Measurements from ENCODE around the gene PGA4. TPM values are rescaled to one million over a fixed set of nuclear protein-coding genes. Genes with fewer than 3 reads are reported as not detected.
A peak's percentile ranks its signal among the peaks of the same experiment; 100 is the strongest.

Gene PGA4
- total and polyA plus RNA-seq, 2 experiments from 2014 or later: 0.81 TPM; not detected in 1

- Histone ChIP-seq H3K79me2 (replicated peaks; ENCODE audit: insufficient read depth) (no peaks in the 10 kb centered on the region), H3K4me2 (no peak overlapping the region), H3K4me1 (ENCODE audit: insufficient read depth) (no peaks in the 10 kb centered on the region), H3F3A (replicated peaks; ENCODE audit: low read depth) (no peaks in the 10 kb centered on the region), H4K20me1 (replicated peaks; ENCODE audit: insufficient read depth) (no peaks in the 10 kb centered on the region), H2AFZ (no peak overlapping the region), H3K27me3 (ENCODE audit: insufficient read depth) (no peaks in the 10 kb centered on the region), H3K27ac (ENCODE audit: low read depth) (no peak overlapping the region), H3K9me2 (ENCODE audit: insufficient read depth) (no peaks in the 10 kb centered on the region), H3K36me3 (ENCODE audit: insufficient read depth) (no peaks in the 10 kb centered on the region), H3K4me3 (no peak overlapping the region)
- Mint-ChIP-seq H3K27ac (no peak overlapping the region), H3K36me3 (ENCODE audit: low read depth) (no peaks in the 10 kb centered on the region), H3K4me3 (no peak overlapping the region), H3K4me1 (no peaks in the 10 kb centered on the region), H3K27me3 (ENCODE audit: insufficient read depth, low read depth, poor library complexity) (peaks cover 6% of the 10 kb centered on the region), H3K9me3 (peaks cover 3% of the 10 kb centered on the region; the same call in 1 of the 3 replicates)
- TF ChIP-seq CTCF (conservative IDR thresholded peaks at IDR 0.05; ENCODE audit: low read depth in 2 of 2) (peak; percentile 85 to 97), EZH2phosphoT487 (IDR thresholded peaks at IDR 0.05; ENCODE audit: unreplicated experiment) (no peak)
- DNase-seq (ENCODE audit: low spot score) (peak; percentile 93), ATAC-seq (peak; percentile 91)
Measured at GRCh38 chr11:61187505-61188130, 34.5 kb upstream of the PGA4 start.

- no peak overlapping the region for H3K4me2 ChIP-seq
- H3K4me1 Mint-ChIP-seq: peaks cover 2% of the 10 kb centered on the region; the same call in 1 of the 3 replicates
- H3F3A ChIP-seq (replicated peaks; ENCODE audit: low read depth): no peaks in the 10 kb centered on the region
- no peak for TF ChIP-seq EZH2 (IDR thresholded peaks at IDR 0.05; ENCODE audit: low read depth, unreplicated experiment)
- no peak for TF ChIP-seq JUNB (IDR thresholded peaks at IDR 0.05; ENCODE audit: unreplicated experiment)
- TF ChIP-seq NANOG (IDR thresholded peaks at IDR 0.05; ENCODE audit: borderline replicate concordance): no peak
- no peak for TF ChIP-seq ZNF331 (CRISPR knock-in tag; IDR thresholded peaks at IDR 0.05; ENCODE audit: low read depth)
- no peaks in the 10 kb centered on the region for H3K4me1 ChIP-seq (ENCODE audit: insufficient read depth)
- H3K27me3 ChIP-seq (ENCODE audit: insufficient read depth): no peaks in the 10 kb centered on the region
- H3K79me2 ChIP-seq (replicated peaks; ENCODE audit: insufficient read depth): no peaks in the 10 kb centered on the region
- no peak overlapping the region for H3K4me3 Mint-ChIP-seq
- no peaks in the 10 kb centered on the region for H3K36me3 Mint-ChIP-seq (ENCODE audit: low read depth)
- no peak for ATAC-seq
- H3K27me3 Mint-ChIP-seq (ENCODE audit: insufficient read depth, low read depth, poor library complexity): peaks cover 12% of the 10 kb centered on the region
- H3K27ac Mint-ChIP-seq: no peak overlapping the region
- no peak overlapping the region for H3K27ac ChIP-seq (ENCODE audit: low read depth)
- H3K9me3 Mint-ChIP-seq: peaks cover 3% of the 10 kb centered on the region; the same call in 1 of the 3 replicates
- no peak for DNase-seq (ENCODE audit: low spot score)
- H3K4me3 ChIP-seq: no peak overlapping the region
- no peaks in the 10 kb centered on the region for H4K20me1 ChIP-seq (replicated peaks; ENCODE audit: insufficient read depth)
- no peaks in the 10 kb centered on the region for H3K36me3 ChIP-seq (ENCODE audit: insufficient read depth)
- H3K9me2 ChIP-seq (ENCODE audit: insufficient read depth): no peaks in the 10 kb centered on the region
- no peak overlapping the region for H2AFZ ChIP-seq
Measured at GRCh38 chr11:61189933-61190332, 32.2 kb upstream of the PGA4 start.

GRCh38 chr11:61193596-61193995 lies 28.6 kb upstream of the PGA4 start:
- Histone ChIP-seq H3K36me3 (ENCODE audit: insufficient read depth) (no peaks in the 10 kb centered on the region), H2AFZ (peak overlapping the region; percentile 95), H3K9me2 (ENCODE audit: insufficient read depth) (no peaks in the 10 kb centered on the region), H3F3A (replicated peaks; ENCODE audit: low read depth) (no peaks in the 10 kb centered on the region), H3K27ac (ENCODE audit: low read depth) (no peak overlapping the region), H3K4me2 (no peak overlapping the region), H3K4me1 (ENCODE audit: insufficient read depth) (no peaks in the 10 kb centered on the region), H3K27me3 (ENCODE audit: insufficient read depth) (no peaks in the 10 kb centered on the region), H3K79me2 (replicated peaks; ENCODE audit: insufficient read depth) (no peaks in the 10 kb centered on the region), H3K4me3 (no peak overlapping the region), H4K20me1 (replicated peaks; ENCODE audit: insufficient read depth) (no peaks in the 10 kb centered on the region)
- Mint-ChIP-seq H3K27me3 (ENCODE audit: insufficient read depth, low read depth, poor library complexity) (peaks cover 9% of the 10 kb centered on the region), H3K4me1 (peaks cover 2% of the 10 kb centered on the region; the same call in 1 of the 3 replicates), H3K27ac (no peak overlapping the region), H3K9me3 (peaks cover 3% of the 10 kb centered on the region; the same call in 1 of the 3 replicates), H3K4me3 (no peak overlapping the region), H3K36me3 (ENCODE audit: low read depth) (no peaks in the 10 kb centered on the region)
- DNase-seq (ENCODE audit: low spot score): peak; percentile 31
- ATAC-seq: peak; percentile 89
- TF ChIP-seq CREB1 (CRISPR knock-in tag; IDR thresholded peaks at IDR 0.05; ENCODE audit: low read depth) (no peak), JUNB (IDR thresholded peaks at IDR 0.05; ENCODE audit: unreplicated experiment) (no peak), ETS1 (IDR thresholded peaks at IDR 0.05) (no peak), NANOG (IDR thresholded peaks at IDR 0.05; ENCODE audit: borderline replicate concordance) (no peak), EZH2 (IDR thresholded peaks at IDR 0.05; ENCODE audit: low read depth, unreplicated experiment) (no peak), EZH2phosphoT487 (IDR thresholded peaks at IDR 0.05; ENCODE audit: unreplicated experiment) (no peak)

All from GM23338 (cell line).